ENCODE data around the gene IFT80.

IFT80 gene

GRCh38 chr3:160440687-160441086 is 41.7 kb upstream of the IFT80 start:
- H3K36me3 Mint-ChIP-seq (ENCODE audit: low read depth), result peaks cover 73% of the 10 kb centered on the region
- no peak for TF ChIP-seq CTCF (IDR thresholded peaks at IDR 0.05; ENCODE audit: unreplicated experiment in 3 of 3)
- no peak overlapping the region for H3K27ac Mint-ChIP-seq
- H3K9me3 Mint-ChIP-seq, result no peaks in the 10 kb centered on the region
- no peak overlapping the region for H3K4me3 Mint-ChIP-seq
- no peaks in the 10 kb centered on the region for H3K4me1 Mint-ChIP-seq
- H3K27me3 Mint-ChIP-seq (ENCODE audit: low read depth), result no peaks in the 10 kb centered on the region

GRCh38 chr3:160437083-160437455 is 38.0 kb upstream of the IFT80 start:
- H3K27me3 Mint-ChIP-seq (ENCODE audit: low read depth), result no peaks in the 10 kb centered on the region
- TF ChIP-seq CTCF (IDR thresholded peaks at IDR 0.05; ENCODE audit: unreplicated experiment in 3 of 3), result no peak
- no peak overlapping the region for H3K27ac Mint-ChIP-seq
- H3K9me3 Mint-ChIP-seq, result no peaks in the 10 kb centered on the region
- H3K4me3 Mint-ChIP-seq, result no peak overlapping the region
- peaks cover 70% of the 10 kb centered on the region for H3K36me3 Mint-ChIP-seq (ENCODE audit: low read depth)
- H3K4me1 Mint-ChIP-seq, result no peaks in the 10 kb centered on the region

GRCh38 chr3:160435747-160436146 is 36.7 kb upstream of the IFT80 start:
- Mint-ChIP-seq H3K4me3 (no peak overlapping the region), H3K9me3 (no peaks in the 10 kb centered on the region), H3K27ac (no peak overlapping the region)

DNA sequence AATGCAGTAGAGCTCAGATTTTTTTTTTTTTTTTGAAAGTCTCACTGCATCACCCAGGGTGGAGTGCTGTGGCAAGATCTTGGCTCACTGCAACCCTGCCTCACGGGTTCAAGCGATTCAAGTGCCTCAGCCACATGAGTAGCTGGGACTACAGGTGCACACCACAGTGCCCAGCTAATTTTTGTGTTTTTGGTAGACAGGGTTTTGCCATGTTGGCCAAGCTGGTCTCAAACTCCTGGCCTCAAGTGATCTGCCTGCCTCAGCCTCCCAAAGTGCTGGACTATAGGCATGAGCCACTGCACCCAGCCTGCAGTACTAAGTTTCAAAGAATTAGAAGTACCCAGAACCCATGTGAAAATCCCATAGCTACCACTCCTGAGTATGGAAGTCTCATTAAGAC is 36.1 kb upstream of the IFT80 start:
- Mint-ChIP-seq H3K4me1 (no peaks in the 10 kb centered on the region), H3K27ac (no peak overlapping the region), H3K27me3 (ENCODE audit: low read depth) (no peaks in the 10 kb centered on the region)

More at GRCh38 chr3:160435747-160436146, 36.7 kb upstream of the IFT80 start:
- H3K36me3 Mint-ChIP-seq (ENCODE audit: low read depth), result peaks cover 73% of the 10 kb centered on the region
- no peaks in the 10 kb centered on the region for H3K27me3 Mint-ChIP-seq (ENCODE audit: low read depth)
- TF ChIP-seq CTCF (IDR thresholded peaks at IDR 0.05; ENCODE audit: unreplicated experiment in 3 of 3), result no peak
- H3K4me1 Mint-ChIP-seq, result no peaks in the 10 kb centered on the region

DNA sequence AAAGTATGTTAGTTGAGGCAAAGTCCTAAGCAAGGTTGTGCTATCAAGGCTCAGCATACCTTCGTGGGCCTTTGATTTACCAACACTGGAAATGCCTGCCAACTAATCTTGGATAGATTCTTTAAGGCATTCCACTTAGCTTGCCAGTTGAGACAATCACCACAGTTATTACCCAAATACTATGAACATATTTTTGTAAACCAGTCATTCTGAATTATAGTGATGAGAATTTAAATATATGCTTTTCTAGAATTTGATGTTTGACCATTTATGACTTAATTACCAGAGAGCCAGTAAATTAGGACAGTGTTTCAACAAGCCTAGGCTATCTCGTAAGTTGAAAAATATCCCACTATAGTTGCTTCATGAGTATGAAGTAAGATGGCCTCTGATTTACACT is 35.0 kb upstream of the IFT80 start:
- peaks cover 69% of the 10 kb centered on the region for H3K36me3 Mint-ChIP-seq (ENCODE audit: low read depth)
- H3K4me1 Mint-ChIP-seq, result no peaks in the 10 kb centered on the region
- H3K9me3 Mint-ChIP-seq, result no peaks in the 10 kb centered on the region
- no peak for TF ChIP-seq CTCF (IDR thresholded peaks at IDR 0.05; ENCODE audit: unreplicated experiment in 3 of 3)
- no peaks in the 10 kb centered on the region for H3K27me3 Mint-ChIP-seq (ENCODE audit: low read depth)
- H3K27ac Mint-ChIP-seq, result no peak overlapping the region
- no peak overlapping the region for H3K4me3 Mint-ChIP-seq

More for the DNA sequence above, 36.1 kb upstream of the IFT80 start:
- no peak overlapping the region for H3K4me3 Mint-ChIP-seq
- no peaks in the 10 kb centered on the region for H3K9me3 Mint-ChIP-seq
- H3K36me3 Mint-ChIP-seq (ENCODE audit: low read depth), result peaks cover 71% of the 10 kb centered on the region
- no peak for TF ChIP-seq CTCF (IDR thresholded peaks at IDR 0.05; ENCODE audit: unreplicated experiment in 3 of 3)

DNA sequence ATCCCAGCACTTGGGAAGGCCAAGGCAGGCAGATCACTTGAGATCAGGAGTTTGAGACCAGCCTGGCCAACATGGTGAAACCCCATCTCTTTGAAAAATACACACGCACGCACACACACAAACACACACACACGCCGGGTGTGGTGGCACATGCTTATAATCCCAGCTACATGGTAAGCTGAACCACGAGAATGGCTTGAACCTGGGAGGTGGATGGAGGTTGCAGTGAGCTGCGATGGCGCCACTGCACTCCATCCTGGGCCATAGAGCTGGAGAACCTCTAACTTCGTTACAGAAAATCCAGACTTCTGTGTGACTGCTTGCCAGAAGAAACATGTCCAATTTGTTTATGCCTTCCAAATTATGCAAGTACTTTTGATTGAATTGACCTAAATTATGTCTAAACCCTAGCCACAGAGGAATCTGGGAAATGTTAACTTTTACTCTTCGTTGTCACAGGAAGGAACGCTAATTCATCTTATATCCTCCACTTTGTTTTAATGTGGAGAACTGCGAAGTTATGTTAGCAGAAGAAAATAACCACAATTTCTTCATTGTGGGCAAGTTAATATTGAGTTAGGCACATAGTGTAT is 28.9 kb upstream of the IFT80 start:
- Mint-ChIP-seq H3K36me3 (ENCODE audit: low read depth) (peaks cover 79% of the 10 kb centered on the region), H3K4me3 (no peak overlapping the region), H3K27me3 (ENCODE audit: low read depth) (no peaks in the 10 kb centered on the region), H3K4me1 (no peaks in the 10 kb centered on the region), H3K9me3 (no peaks in the 10 kb centered on the region), H3K27ac (no peak overlapping the region)
- TF ChIP-seq CTCF (IDR thresholded peaks at IDR 0.05; ENCODE audit: unreplicated experiment in 3 of 3), result no peak
